GM18520 (cell line): Measurements from ENCODE around the gene CHPT1.

Experiments used
- ATAC-seq: cut with Tn5 transposase; IDR thresholded peaks from one replicate; pipeline ENCODE4 v1.9.1; 2021; ENCODE audit not compliant: unreplicated experiment

The CHPT1 gene

DNA sequence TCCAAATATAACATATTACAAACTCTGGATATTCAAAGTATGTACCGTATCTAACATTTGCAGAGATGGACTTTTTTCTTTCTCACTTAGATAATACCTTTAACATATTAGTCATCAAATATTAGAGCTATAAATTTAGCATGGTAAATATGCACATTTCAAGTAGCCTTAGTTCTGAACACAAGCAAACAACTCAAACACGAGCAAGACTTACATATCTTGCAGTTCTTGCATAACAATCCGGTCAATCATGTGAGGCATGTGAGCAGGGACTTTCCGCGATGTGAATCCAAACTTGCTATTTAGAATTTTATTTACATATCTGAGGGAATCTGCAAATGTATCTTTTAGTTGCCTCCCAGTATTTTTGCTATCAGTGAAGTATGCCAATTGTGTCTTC lies 63.9 kb downstream of the CHPT1 start:
- no peak for ATAC-seq

DNA sequence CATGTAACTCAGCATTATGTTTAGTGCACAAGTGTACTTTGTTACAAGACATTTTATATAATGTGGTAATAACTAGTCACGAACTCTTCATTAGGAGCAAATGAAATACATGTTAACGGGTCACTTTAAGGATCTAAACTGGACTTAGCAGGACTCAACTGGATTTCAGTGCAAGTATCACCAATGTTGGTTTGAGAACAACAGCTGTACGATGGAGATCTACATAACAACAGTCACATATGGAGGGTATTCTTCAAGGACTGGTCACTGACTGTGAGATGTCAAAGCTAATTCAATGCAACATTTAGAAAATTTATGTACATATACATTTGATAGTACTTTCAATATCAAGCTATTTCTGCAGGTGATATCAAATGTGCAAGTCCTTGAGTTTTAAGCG lies 64.3 kb downstream of the CHPT1 start:
- no peak for ATAC-seq

DNA sequence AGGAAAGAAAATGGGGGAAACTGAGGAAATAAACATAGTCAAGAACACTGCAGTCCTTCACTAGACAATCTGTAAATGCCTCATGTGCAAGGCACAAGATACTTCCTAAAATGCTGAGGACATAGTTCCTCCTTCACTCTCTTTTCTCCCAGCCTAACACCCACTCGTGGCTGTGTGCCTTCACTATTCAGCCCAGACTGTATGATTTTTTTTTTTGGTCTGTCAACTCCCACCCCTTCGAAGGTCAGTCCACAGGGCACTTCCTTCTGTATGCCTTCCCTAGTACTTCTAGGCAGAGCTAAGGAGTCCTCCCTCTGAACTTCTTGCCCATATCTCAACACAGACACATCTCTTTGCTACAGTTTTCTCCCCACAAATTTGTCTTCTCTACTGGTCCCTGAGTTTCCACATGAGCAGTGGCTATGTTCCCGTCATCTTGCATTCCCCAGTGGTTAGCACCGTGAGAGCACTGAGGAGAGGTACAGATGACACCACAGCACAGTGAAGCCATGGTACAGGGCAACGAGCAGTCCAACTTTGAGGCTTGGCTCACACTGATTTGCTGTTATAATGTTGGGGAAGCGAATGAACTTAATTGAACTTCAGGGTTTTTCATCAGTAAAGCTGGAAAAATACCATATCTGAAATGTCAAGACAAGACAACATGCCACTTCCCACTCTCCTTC lies 65.9 kb downstream of the CHPT1 start:
- ATAC-seq, result no peak

DNA sequence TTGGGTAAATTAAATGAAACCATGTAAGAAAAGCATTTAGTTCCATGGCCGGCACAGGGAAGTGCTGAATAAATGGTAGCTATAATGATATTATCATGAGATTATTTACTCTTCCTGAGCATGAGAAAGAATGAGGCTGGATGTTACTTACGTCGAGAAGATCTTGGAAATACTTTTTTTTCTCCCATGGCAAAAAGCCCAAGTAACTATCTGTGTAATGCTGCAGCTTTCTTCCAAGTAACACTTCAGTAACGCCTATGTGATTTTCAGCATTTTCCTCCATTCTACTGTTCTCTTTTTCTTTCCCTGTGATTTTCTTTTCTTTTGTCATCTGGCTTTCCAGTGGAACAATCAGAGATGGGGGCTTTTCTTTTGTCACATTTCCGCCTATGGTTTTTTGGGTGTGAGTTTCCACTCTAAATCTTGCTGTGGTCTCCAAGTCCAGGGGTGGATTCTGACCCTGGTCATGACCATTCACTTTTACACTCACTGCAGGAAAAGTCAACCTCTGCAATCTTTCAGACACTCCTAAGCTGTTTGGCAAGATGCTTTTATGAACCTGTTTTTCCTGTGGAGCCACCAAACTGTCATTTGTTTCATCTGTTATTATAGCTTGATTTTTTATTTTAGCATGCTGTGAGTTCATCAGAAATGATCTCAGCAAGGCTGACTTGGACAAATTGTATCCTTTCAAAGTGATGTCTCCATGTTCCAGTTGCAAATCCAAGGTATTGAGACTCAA lies 66.8 kb downstream of the CHPT1 start:
- ATAC-seq, result no peak

DNA sequence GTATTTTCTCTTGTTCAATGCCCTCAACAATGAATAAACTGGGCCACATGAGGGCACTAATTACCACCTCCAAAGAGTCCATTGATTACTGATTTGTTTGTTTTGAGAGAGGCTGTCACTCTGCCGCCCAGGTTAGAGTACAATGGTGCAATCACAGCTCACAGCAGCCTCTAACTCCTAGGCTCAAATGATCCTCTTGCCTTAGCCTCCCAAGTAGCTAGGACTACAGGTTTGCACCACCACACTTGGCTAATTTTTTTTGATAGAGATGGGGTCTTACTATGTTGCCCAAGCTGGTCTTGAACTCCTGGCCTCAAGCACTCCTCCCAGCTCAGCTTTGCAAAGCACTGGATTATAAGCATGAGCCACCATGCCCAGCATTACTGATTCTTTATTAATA lies 70.1 kb downstream of the CHPT1 start:
- ATAC-seq, result no peak

DNA sequence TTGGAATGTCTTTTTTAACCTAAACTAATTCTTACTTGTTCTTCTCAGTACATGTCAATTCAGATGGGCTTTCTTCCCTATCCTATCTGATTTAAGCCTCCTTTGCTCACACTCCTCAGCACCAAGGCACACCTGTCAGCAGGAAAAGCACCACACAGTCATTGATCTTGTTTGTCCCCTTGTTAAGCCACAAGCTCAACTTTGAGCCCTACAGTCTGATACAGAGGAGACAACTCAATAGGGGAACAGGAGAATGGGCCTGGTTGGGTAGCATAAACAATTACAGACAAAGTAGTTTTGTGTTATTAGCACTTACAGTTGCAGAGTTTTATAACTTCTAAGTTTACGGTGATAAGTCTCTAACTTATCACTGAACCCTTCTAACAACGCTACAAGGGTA lies 71.3 kb downstream of the CHPT1 start:
- ATAC-seq, result no peak

DNA sequence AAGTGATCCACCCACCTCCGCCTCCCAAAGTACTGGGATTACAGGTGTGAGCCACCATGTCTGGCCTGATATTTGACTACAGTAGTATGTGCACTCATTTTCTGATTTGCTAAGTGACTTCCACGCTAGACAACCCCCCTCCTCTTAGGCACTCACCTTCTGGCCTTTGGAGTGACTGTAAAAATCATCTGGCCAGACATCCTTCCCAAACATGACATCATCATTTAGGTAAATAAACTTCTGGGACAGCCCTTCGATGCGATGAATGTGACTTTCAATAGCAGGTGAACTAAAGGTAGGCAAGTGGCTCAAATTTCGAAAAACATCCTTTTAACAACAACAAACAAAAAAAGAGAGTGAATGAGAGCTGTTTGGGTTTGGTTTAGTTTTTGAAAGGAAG lies 72.4 kb downstream of the CHPT1 start:
- no peak for ATAC-seq

DNA sequence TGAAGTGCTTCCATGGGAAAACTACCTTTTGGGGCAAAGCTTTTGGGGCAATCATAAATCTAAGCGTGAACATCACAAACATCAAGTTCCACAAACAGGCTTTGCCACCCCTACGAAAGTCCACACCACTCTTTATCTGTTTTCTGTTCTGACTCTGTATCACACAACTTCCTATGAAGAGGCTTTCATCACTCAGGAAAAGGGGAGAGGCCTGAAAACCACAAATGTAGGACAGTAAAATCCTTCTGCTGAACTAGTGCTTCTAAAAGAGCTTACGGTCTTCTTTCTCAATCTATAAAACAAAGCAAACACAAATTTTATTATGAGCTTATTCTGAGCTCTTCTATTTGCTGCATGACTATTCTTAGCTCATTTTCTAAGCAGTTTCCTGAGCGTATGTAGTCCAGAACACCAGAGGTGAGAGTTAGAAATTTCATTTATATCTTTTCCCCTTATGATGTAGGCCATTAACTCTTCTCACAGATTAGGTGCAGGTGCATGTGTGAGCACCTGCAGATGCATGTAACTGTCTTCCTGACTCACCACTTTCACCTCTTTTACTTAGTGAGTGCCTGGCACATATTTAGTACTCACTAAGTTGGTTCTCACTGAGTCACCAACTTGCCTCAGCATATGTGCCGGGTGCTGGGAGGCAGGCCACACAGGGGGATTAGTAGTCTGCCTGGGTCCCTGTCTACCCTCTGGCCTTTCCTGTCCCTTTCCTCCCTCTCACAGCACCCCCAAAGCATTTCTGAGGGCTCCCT lies 74.8 kb downstream of the CHPT1 start:
- no peak for ATAC-seq

DNA sequence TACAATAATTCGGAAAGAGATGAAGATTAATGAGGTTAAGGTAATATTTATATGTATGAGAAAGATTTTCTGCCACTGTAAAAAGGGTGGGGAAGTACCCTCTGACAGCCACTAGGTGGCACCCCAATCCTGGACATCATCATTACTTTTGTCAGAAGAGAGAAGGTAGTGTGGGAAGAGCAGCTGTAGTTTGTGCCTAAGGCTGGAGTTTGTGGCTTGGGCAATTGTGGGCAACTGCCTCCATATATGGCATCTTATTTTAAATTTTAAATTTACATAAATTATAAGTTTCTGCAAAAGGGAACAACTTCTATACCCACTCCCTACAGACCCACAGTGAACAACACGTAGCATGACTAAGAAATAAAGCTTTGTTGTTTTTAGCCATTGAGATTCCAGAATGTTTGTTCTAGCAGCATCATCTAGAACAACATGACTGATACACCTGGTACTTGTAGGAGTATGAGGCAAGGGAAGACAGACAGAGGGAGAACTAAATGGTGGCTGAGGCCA lies 76.3 kb downstream of the CHPT1 start:
- peak; percentile 71 for ATAC-seq

DNA sequence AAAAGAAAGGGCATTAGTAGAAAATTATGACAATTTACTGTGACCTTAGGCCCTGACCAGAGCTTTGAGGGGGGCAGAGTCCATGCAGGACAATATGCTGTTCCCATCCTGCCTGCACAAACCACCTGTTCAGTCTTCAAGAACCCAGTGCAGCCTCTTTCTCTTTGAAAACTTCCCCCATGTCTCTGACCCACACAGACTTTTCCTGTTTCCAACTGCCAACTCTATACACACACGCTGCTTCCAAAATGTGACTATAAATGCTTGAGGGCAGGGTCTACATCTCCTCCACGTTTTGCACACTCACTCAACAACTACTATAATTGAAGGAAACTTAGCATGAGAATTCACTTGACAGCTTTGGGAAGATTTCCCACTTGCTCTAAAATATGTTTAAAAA lies 78.4 kb downstream of the CHPT1 start:
- no peak for ATAC-seq

DNA sequence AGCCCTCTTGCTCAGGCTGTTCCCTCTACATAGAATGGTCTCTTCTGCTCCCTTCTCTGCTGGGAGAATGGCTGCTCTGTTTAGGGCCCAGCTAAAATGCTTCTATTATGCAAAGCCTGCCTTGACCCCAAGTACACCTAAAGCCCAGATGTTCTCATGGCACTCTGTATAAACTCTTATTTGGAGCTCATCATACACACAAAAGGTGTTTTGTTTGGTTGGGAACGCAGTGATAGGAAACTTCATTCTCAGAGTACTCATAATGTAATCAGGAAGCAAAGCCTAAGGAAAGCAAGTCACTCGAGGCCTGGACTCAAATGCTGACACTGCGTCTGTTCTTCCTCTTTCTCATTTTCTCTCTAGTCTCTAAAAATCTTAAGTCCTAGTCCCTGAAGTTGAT lies 80.0 kb downstream of the CHPT1 start:
- ATAC-seq, result no peak

DNA sequence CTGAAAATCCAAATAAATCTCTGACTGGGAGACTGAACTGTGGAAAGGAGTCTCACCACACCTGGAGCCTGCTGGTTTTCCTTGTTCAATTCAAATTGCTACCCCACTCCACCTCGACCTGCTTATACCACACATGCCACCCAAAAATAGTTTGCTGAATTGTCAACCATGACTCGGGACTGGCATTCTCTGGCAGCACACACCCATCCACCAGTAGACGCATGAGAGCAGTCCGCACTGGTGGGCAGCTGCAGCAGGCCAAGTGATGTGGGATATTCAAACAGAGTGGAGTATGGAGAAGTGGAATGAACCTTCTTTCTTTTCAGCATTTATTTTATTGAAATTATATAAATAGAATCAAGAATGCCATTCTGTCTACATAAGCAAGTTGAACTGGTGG lies 80.5 kb downstream of the CHPT1 start:
- ATAC-seq, result no peak
